Suprapubic skin (tissue), 3 donors: ENCODE measurements around the gene HEXIM1.

Source experiments
- POLR2A ChIP-seq, 2 donors: fragments of 450-650 bp; IDR thresholded peaks; one replicate each; pipeline ENCODE4 v1.6.1; 2017; ENCODE audit warnings: antibody characterized with exemption in 2 of 2, mild to moderate bottlenecking in 2 of 2, moderate library complexity in 2 of 2
- TF ChIP-seq, protein P1 (sequence below), 2 donors: fragments of 200-600 bp in 1 of 2; fragments of 450-650 bp in 1 of 2; sonication (generic) in 1 of 2; IDR thresholded peaks; one replicate each; pipeline ENCODE4 v1.5.1; 2016 to 2019; ENCODE audit warnings: antibody characterized with exemption in 2 of 2, mild to moderate bottlenecking in 1 of 2, moderate library complexity in 1 of 2

GRCh38 chr17:45201457-45201856 is 53.2 kb downstream of the HEXIM1 start:
- TF ChIP-seq, protein P1, sequence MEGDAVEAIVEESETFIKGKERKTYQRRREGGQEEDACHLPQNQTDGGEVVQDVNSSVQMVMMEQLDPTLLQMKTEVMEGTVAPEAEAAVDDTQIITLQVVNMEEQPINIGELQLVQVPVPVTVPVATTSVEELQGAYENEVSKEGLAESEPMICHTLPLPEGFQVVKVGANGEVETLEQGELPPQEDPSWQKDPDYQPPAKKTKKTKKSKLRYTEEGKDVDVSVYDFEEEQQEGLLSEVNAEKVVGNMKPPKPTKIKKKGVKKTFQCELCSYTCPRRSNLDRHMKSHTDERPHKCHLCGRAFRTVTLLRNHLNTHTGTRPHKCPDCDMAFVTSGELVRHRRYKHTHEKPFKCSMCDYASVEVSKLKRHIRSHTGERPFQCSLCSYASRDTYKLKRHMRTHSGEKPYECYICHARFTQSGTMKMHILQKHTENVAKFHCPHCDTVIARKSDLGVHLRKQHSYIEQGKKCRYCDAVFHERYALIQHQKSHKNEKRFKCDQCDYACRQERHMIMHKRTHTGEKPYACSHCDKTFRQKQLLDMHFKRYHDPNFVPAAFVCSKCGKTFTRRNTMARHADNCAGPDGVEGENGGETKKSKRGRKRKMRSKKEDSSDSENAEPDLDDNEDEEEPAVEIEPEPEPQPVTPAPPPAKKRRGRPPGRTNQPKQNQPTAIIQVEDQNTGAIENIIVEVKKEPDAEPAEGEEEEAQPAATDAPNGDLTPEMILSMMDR (IDR thresholded peaks at IDR 0.05): no peak
- no peak for TF ChIP-seq POLR2A (IDR thresholded peaks at IDR 0.05)
